GM18519 (cell line): ENCODE results near the gene CADM1.

ENCODE experiments used
- ATAC-seq: cut with Tn5 transposase; IDR thresholded peaks from one replicate; pipeline ENCODE4 v1.9.1; 2021; ENCODE audit warnings: mild to moderate bottlenecking, moderate library complexity; ENCODE audit not compliant: unreplicated experiment, low FRiP score

The CADM1 gene

GRCh38 chr11:115452241-115452640 lies 52.0 kb downstream of the CADM1 start:
- ATAC-seq: no peak

GRCh38 chr11:115450519-115450918 lies 53.7 kb downstream of the CADM1 start:
- ATAC-seq: no peak

GRCh38 chr11:115447273-115447864 lies 56.8 kb downstream of the CADM1 start:
- ATAC-seq: no peak

DNA sequence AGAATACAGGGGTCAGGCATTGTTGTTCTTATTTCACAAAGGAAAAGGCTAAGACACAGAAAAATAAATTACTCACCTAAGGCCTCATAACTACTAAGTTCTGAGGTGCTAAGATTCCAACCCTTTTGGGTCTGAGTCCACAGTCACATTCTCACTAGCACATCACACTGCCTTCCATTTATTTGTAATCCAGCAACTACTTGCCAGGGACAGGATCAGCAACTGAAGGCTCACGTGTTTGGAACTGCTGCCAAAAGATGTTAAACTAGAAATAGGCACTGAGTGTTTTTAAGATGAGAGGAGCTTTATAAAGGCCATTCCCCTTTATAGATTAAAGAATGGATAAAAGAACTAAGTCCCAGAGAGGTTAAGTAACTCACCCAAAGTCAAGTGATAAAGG lies 58.0 kb downstream of the CADM1 start:
- ATAC-seq: no peak

GRCh38 chr11:115444542-115444941 lies 59.7 kb downstream of the CADM1 start:
- no peak for ATAC-seq

GRCh38 chr11:115439969-115440540 lies 64.2 kb downstream of the CADM1 start:
- ATAC-seq: no peak

DNA sequence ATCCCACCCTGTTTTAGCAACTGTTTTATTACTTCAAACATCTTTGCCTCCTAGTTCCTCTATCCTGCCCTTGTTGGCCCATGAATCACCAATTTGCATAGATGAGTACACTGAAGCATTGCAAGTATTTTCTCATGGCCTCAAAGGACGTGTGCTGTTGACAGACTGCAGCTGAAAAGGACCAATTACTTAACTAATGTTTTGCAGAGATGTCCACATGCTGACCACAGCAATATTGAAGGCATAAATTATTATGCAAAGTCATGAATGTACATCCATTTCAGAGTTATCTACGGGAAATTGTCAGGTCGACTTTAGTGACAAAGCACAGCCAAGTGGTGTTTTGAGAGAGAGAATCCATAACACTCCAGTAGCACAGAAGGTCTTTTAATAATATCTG lies 64.8 kb downstream of the CADM1 start:
- ATAC-seq: no peak

DNA sequence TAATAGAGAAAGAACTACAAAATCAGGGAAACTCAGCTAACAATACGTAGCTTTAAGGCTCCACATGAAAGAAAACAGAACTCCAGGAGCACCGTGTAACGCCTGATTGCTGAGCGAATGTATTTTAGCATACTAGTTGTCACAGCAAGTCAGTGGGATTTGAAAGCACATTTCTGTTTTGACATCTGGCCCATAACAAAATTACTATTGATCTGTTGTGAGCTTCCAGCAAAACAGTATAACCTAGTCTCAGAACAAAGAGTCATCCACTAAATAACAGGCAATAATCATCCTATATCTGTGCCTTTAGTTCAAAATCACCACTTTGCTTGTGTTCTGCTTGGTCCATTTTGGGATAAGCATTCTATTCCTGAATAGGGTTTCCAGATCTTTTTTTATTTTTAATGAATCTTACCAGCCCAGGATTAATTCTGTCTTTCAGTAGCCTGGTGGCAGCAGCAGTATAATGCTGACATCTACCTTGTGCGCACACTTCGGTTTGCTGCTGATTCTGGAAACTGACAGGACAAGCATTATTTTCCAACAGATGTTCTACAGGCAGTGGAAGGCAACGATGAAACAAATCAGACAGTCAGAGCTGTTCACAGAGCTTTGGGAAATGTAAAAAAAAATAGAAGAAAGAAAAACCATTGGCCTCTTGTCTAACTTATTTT lies 66.2 kb downstream of the CADM1 start:
- ATAC-seq: no peak

DNA sequence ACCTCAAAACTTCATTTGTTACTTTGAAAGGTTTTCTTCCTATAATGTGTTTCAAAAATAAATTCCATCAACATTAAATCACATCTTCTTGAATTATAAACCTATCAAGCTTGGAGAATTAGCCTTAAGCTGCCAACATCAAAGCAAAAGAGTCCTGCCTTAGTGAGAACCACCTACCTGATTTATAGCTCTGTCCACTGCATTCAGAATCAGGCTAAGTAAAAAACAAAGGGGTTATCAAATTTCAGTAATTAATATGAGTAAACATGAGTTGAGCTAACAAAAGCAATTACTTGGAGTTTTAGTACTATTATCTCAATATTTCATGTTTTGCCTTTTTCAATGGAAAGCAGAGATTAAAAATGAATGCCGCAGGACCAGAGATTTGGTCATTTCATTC lies 73.9 kb downstream of the CADM1 start:
- ATAC-seq: no peak

GRCh38 chr11:115428306-115428705 lies 75.9 kb downstream of the CADM1 start:
- no peak for ATAC-seq

DNA sequence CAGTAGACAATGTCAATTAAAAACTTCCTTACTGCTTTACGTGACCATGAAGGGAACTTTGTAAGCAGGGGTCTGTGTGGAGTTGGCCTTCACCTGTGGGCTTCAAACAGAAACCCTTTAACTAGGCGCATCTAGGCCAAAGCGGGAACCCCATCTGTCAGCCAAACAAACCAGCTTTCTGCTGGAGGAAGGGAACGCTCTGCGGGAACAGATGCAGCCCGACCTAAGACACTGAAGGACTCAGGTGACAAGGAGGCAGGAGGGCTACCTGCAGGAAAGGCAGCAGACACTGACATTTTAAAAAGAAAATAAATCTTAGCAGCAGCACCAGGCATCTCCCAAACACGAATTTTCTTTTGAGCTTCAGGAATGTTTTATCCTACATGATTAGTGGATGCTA lies 78.4 kb downstream of the CADM1 start:
- no peak for ATAC-seq

- no peak for ATAC-seq
These were observed 79.0 kb downstream of the CADM1 start for GRCh38 chr11:115425250-115425649.

GRCh38 chr11:115423728-115424459 lies 80.3 kb downstream of the CADM1 start:
- ATAC-seq: no peak

GRCh38 chr11:115421992-115422689 lies 82.1 kb downstream of the CADM1 start:
- no peak for ATAC-seq

DNA sequence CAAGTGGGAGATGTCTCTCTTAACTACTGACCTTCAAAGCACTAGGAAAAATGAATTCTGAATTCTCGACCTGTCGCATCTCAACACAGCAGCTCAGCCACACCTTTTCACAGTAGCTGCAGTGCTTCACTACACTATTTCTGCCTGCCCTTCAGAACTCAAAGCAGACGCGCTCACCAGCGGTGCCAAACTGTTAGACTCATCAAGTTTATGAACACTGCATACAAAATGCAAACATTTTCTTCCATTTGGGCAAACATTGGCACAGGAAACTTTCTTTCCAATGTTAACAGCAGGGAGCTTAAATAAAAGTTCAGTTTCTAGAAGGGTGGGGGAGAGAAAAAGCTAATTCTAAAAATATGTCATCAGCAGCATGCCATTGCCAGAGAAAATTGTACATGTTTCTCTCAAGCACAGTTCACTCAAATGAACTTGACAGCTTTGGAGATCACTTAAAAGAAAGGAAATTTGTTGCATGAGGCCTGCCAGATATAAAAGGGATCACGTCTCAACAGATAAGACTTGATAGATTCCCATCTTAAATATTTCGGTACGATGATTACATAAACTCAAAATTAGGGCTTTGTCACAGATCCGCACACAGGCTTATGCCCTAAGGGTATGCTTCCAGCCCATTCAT lies 82.7 kb downstream of the CADM1 start:
- ATAC-seq: no peak

GRCh38 chr11:115420505-115420904 lies 83.7 kb downstream of the CADM1 start:
- ATAC-seq: no peak

- no peak for ATAC-seq
These were observed 85.6 kb downstream of the CADM1 start for GRCh38 chr11:115418626-115419025.

GRCh38 chr11:115418081-115418480 lies 86.1 kb downstream of the CADM1 start:
- no peak for ATAC-seq

DNA sequence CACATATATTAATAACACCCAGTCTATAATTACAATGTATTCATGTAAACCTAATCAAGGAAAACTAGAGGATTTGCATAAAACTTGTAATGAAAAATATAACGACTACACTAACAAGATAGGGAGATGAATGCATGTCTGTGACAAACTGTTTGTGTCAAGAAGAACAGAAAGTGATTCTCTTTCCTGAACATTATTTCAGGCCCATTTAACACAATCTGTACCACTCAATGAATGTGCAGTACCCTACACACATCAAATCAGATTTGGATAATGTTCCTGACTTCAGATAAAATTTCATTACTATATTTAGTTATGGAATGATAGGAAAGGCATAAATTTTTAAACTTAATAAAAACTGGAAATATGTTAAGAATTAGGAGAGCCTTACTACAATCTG lies 93.1 kb downstream of the CADM1 start:
- no peak for ATAC-seq

DNA sequence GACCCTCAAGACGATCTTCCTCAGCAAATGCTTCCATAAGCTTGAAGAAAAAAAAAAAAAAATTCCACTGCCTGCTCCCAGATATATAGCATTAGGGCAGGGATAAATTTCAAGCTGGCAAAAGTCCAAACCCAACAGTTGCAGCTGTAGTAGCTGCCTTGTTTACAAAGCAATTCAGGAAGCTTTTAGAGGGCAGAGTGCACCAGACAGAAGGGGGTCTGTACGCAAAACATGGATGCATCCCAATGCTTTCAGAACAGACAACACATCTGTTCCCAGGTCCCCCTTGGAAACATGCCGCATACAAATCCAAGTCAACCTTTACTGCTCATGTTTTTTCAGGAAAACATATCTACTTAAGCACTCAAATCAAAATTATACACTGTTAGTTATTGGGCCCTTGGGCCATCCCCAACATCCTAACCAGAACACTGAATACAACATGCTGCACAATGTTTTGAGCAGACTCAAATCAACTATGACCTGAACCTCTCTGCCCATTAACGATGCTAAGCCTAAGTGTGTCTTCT lies 94.5 kb downstream of the CADM1 start:
- no peak for ATAC-seq
